Panc1 (cell line): ENCODE results near the gene UBXN6.

Experiments
- CTCF ChIP-seq: fragments of 450-650 bp; IDR thresholded peaks from 2 replicates; pipeline ENCODE4 v1.5.1; 2017; ENCODE audit warnings: mild to moderate bottlenecking
- POLR2AphosphoS5 ChIP-seq: IDR thresholded peaks from 2 replicates; pipeline ENCODE4 v1.6.1; 2012; ENCODE audit warnings: mild to moderate bottlenecking, low read depth, low read length, moderate library complexity
- REST ChIP-seq, 2 experiments: IDR thresholded peaks; 2 replicates each; pipeline ENCODE4 v1.6.1; 2011 to 2012; ENCODE audit warnings: low read depth in 2 of 2, control low read depth in 1 of 2, low read length in 1 of 2, mild to moderate bottlenecking in 1 of 2, moderate library complexity in 1 of 2; ENCODE audit not compliant: insufficient read depth in 1 of 2
- TCF7L2 ChIP-seq: IDR thresholded peaks from 2 replicates; pipeline ENCODE4 v1.6.1; 2011; ENCODE audit warnings: mild to moderate bottlenecking, low read depth, low read length, inconsistent platforms

- TF ChIP-seq CTCF (no peak), POLR2AphosphoS5 (no peak), REST (IDR thresholded peaks at IDR 0.05; ENCODE audit: insufficient read depth in 1 of 2, low read depth in 2 of 2, low read length in 1 of 2) (no peak), TCF7L2 (no peak)
Observed at GRCh38 chr19:4456843-4457653, 546 bp downstream of the UBXN6 start.
